Thoracic aorta (tissue), 2 donors: ENCODE data around the gene MEIS2. TPM values are rescaled to one million over a fixed set of nuclear protein-coding genes. Genes with fewer than 3 reads are reported as not detected.

ENCODE experiments used
- ATAC-seq: fragments of 150-250 bp; one replicate; pipeline ENCODE4 v1.8.0; 2017; ENCODE audit warnings: low read depth; ENCODE audit not compliant: insufficient number of reproducible peaks, low FRiP score
- DNase-seq: peaks from one replicate; pipeline ENCODE4 v3.0.0-alpha.2; 2020; ENCODE audit warnings: low spot score
- H3K27ac ChIP-seq, 2 donors: fragments of 200-600 bp; sonication (generic); 1 replicate in 1 of 2; 2 replicates in 1 of 2; pipeline ENCODE4 v1.5.1; 2016; ENCODE audit warnings: mild to moderate bottlenecking in 2 of 2, moderate library complexity in 2 of 2
- H3K27me3 ChIP-seq: fragments of 200-600 bp; sonication (generic); replicated peaks from 2 replicates; pipeline ENCODE4 v1.6.0; 2016; ENCODE audit warnings: mild to moderate bottlenecking; ENCODE audit not compliant: insufficient read depth
- H3K36me3 ChIP-seq: fragments of 200-600 bp; sonication (generic); one replicate; pipeline ENCODE4 v1.5.1; 2016
- H3K4me1 ChIP-seq, 2 donors: fragments of 200-600 bp; sonication (generic); 1 replicate in 1 of 2; 2 replicates in 1 of 2; pipeline versions ENCODE4 v1.5.1 to v1.6.0; 2016; ENCODE audit warnings: low read depth in 2 of 2, mild to moderate bottlenecking in 1 of 2; ENCODE audit not compliant: control insufficient read depth in 1 of 2
- H3K4me3 ChIP-seq: fragments of 200-600 bp; sonication (generic); 2 replicates; pipeline ENCODE4 v1.5.1; 2016; ENCODE audit warnings: mild to moderate bottlenecking
- H3K9me3 ChIP-seq: fragments of 200-600 bp; sonication (generic); 2 replicates; pipeline ENCODE4 v1.5.1; 2016
- CTCF ChIP-seq: fragments of 200-600 bp; sonication (generic); IDR thresholded peaks from one replicate; pipeline ENCODE4 v1.5.1; 2019; ENCODE audit warnings: antibody characterized with exemption
- total RNA-seq, 2 donors: library from RNA; depleted of rRNA; stranded (reverse); fragments of >200 nt; gene quantifications; one replicate each; pipeline versions ENCODE4 v1.1.0 to v1.2.3, GENCODE V29; 2016

Gene MEIS2
- total RNA-seq, 2 donors from 2014 or later = 46.4 to 57.2 TPM

GRCh38 chr15:36850864-36851263, 249.5 kb downstream of the MEIS2 start:
- Histone ChIP-seq H3K27me3 (no peaks in the 10 kb centered on the region), H3K27ac (no peak overlapping the region), H3K4me3 (no peak overlapping the region), H3K36me3 (no peaks in the 10 kb centered on the region), H3K9me3 (no peaks in the 10 kb centered on the region), H3K4me1 (no peaks in the 10 kb centered on the region)
- no peak for TF ChIP-seq CTCF
- ATAC-seq (no peak), DNase-seq (no peak)

- no peak overlapping the region for H3K4me3 ChIP-seq
- no peak overlapping the region for H3K27ac ChIP-seq
- DNase-seq (no peak), ATAC-seq (no peak)
- H3K36me3 ChIP-seq = no peaks in the 10 kb centered on the region
- no peak for TF ChIP-seq CTCF
- no peaks in the 10 kb centered on the region for H3K9me3 ChIP-seq
- no peaks in the 10 kb centered on the region for H3K4me1 ChIP-seq
- no peaks in the 10 kb centered on the region for H3K27me3 ChIP-seq
Observed at GRCh38 chr15:36845270-36845669, 255.1 kb downstream of the MEIS2 start.

- no peak for TF ChIP-seq CTCF
- no peaks in the 10 kb centered on the region for H3K36me3 ChIP-seq
- H3K27ac ChIP-seq = no peak overlapping the region
- no peaks in the 10 kb centered on the region for H3K27me3 ChIP-seq
- ATAC-seq (no peak), DNase-seq (no peak)
- H3K4me1 ChIP-seq = no peaks in the 10 kb centered on the region
- H3K9me3 ChIP-seq = no peaks in the 10 kb centered on the region
- no peak overlapping the region for H3K4me3 ChIP-seq
Observed at GRCh38 chr15:36844534-36844998, 255.8 kb downstream of the MEIS2 start.

GRCh38 chr15:36843822-36844221, 256.5 kb downstream of the MEIS2 start:
- no peaks in the 10 kb centered on the region for H3K36me3 ChIP-seq
- no peaks in the 10 kb centered on the region for H3K9me3 ChIP-seq
- no peak for DNase-seq
- no peak overlapping the region for H3K27ac ChIP-seq
- TF ChIP-seq CTCF = no peak
- no peak overlapping the region for H3K4me3 ChIP-seq
- no peak for ATAC-seq
- no peaks in the 10 kb centered on the region for H3K4me1 ChIP-seq
- no peaks in the 10 kb centered on the region for H3K27me3 ChIP-seq

GRCh38 chr15:36841193-36841592, 259.2 kb downstream of the MEIS2 start:
- Histone ChIP-seq H3K4me1 (no peaks in the 10 kb centered on the region), H3K9me3 (no peaks in the 10 kb centered on the region), H3K36me3 (no peaks in the 10 kb centered on the region), H3K27ac (no peak overlapping the region), H3K27me3 (no peaks in the 10 kb centered on the region), H3K4me3 (no peak overlapping the region)
- DNase-seq (no peak), ATAC-seq (no peak)
- no peak for TF ChIP-seq CTCF
